HG02870 (cell line): ENCODE data around the gene EPM2AIP1.
"Not testable (repeated sequence)": the region's sequence is repeated elsewhere in the genome, so short reads cannot be mapped to it uniquely, and the experiment has no call there.

Experiments
- ATAC-seq: cut with Tn5 transposase; IDR thresholded peaks from one replicate; pipeline ENCODE4 v1.9.1; 2021; ENCODE audit warnings: mild to moderate bottlenecking, moderate library complexity; ENCODE audit not compliant: unreplicated experiment

Gene EPM2AIP1

DNA sequence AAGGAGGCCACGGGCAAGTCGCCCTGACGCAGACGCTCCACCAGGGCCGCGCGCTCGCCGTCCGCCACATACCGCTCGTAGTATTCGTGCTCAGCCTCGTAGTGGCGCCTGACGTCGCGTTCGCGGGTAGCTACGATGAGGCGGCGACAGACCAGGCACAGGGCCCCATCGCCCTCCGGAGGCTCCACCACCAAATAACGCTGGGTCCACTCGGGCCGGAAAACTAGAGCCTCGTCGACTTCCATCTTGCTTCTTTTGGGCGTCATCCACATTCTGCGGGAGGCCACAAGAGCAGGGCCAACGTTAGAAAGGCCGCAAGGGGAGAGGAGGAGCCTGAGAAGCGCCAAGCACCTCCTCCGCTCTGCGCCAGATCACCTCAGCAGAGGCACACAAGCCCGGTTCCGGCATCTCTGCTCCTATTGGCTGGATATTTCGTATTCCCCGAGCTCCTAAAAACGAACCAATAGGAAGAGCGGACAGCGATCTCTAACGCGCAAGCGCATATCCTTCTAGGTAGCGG is at the start of gene EPM2AIP1:
EPM2AIP1 (minus strand) TSS at position 326 of the 520 bp plus-strand sequence; CDS start at position 272, 54 bp downstream.
- ATAC-seq = peak; percentile 82

DNA sequence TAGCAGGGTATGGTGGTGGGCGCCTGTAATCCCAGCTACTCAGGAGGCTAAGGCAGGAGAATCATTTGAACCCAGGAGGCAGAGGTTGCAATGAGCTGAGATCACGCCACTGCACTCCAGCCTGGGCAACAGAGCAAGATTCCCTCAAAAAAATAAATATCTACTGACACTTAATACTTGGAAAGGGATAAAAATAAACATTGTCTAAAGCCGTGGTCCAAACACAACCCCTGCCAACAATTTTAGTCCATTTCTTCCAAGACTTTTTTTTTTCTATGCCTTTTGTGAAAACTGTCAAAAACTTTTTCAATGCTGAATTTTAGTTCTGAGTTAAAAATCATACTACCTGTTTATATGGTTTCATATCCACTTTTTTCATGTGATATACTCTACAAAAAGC is 49.8 kb upstream of the EPM2AIP1 start:
- not testable (repeated sequence) for ATAC-seq

GRCh38 chr3:37041546-37042195 is 48.7 kb upstream of the EPM2AIP1 start:
- ATAC-seq = no peak

GRCh38 chr3:37040231-37040630 is 47.3 kb upstream of the EPM2AIP1 start:
- ATAC-seq = no peak

GRCh38 chr3:37039161-37039846 is 46.4 kb upstream of the EPM2AIP1 start:
- ATAC-seq = no peak

GRCh38 chr3:37037352-37037751 is 44.4 kb upstream of the EPM2AIP1 start:
- ATAC-seq = no peak

DNA sequence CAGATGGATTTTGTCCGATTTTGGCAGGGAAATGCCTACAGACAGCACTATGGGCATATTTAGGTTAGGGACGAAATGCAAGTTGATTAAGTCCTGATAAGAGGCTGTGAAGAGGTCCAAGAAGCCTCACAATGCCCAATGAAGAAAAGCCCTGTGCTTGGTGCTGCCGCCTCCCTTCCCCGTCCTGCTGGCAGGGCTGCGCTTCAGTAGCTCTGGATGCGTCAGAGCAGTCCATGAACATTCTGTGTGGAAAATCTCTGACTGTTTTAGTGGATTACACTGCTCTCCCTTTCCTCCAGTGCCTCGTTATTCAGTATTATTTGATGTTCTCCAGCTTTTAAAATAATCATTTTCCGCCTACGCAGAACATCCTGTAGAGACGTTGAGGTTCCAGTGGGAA is 40.0 kb upstream of the EPM2AIP1 start:
- ATAC-seq = no peak

- no peak for ATAC-seq
These were observed 38.3 kb upstream of the EPM2AIP1 start for GRCh38 chr3:37031096-37031682.

DNA sequence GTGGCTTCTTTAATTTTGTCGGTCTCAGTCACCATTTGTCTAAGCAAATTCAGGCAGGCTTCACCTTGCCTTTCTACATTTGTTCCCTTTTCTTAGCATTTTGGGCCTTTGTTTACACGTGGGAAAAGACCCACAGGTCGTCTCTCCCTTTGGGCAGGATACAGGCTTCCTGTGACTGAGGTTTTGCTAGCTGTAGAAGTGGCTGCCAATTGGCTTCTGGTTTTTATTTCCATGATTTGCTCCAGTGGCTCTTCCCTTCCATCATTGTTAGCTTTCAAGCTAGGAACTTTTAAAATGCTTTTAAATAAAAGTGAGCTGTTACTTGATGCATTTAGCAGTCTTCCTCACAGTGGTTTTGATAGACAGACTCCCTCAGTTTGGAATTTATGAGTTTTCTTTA is 37.7 kb upstream of the EPM2AIP1 start:
- ATAC-seq = no peak

- no peak for ATAC-seq
These were observed 36.7 kb upstream of the EPM2AIP1 start for GRCh38 chr3:37029516-37030163.

- no peak for ATAC-seq
These were observed 36.2 kb upstream of the EPM2AIP1 start for GRCh38 chr3:37029111-37029510.

DNA sequence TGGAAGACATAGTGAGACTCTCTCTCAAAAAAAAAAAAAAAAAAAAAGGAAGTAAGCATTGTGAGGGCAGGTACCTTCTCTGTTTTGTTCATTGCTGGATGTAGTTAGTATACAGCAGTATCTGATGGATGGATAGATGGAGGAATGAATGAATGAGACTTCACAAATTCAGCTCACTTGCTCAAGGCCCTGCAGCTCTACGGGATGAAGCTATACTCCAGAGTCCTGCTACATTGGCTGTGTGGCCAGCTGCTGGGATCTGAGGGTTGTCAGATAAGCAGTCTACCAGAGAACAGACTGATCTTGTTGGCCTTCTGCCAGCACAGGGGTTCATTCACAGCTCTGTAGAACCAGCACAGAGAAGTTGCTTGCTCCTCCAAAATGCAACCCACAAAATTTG is 35.4 kb upstream of the EPM2AIP1 start:
- ATAC-seq = no peak

GRCh38 chr3:37026851-37027250 is 33.9 kb upstream of the EPM2AIP1 start:
- no peak for ATAC-seq

GRCh38 chr3:37025561-37026335 is 32.8 kb upstream of the EPM2AIP1 start:
- no peak for ATAC-seq

DNA sequence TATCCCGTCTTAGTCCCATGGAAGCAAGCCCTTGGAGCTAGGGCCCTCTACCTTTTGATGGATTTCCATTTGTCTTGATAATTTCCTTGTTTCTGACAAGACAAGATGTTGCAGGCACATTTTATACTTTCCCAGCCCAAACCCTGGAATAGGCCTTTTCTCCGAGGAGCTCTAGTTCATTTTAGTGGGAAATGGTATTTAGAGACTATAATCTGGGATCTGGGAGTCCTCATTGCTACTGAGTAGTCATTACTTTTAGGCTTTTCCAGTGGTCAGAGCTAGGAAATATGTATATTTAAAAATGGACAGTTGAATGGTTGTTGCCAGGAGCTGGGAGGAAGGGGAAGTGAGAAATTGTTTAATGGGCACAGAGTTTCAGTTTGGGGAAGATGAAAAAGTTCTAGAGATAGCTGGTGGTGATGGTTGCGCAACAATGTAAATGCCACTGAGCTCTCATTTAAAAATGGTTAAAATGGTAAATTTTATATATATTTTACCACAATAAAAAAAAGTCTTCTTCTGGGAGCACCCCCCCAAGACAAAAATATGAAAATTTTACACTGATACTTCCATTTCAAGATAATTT is 32.0 kb upstream of the EPM2AIP1 start:
- peak; percentile 61 for ATAC-seq

GRCh38 chr3:37024092-37024491 is 31.2 kb upstream of the EPM2AIP1 start:
- ATAC-seq = no peak

- no peak for ATAC-seq
These were observed 24.8 kb upstream of the EPM2AIP1 start for GRCh38 chr3:37017683-37018082.

GRCh38 chr3:37016903-37017302 is 24.0 kb upstream of the EPM2AIP1 start:
- no peak for ATAC-seq

- no peak for ATAC-seq
These were observed 22.7 kb upstream of the EPM2AIP1 start for GRCh38 chr3:37015642-37016041.

DNA sequence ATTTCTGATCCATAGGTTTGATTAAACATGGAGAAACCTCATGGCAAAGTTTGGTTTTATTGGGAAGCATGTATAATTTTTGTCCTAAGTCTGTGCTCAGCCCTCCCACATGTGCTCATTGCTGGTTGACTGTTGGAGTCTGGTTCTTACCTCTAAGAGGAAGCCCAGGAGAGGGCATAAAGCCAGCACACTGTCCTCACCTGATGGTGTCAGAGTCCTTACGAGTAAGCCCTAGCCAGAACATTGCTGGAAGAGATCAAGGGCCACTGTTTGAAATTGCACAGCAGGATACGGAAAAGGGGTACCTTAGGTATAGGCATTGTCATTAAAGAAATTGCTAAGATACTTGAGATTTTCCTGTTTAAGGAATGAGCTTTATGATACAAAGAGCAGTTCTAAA is 21.7 kb upstream of the EPM2AIP1 start:
- ATAC-seq = no peak
